Measurements from ENCODE around the gene CACNA2D2.
A peak's percentile ranks its signal among the peaks of the same experiment; 100 is the strongest.

Gene CACNA2D2

GRCh38 chr3:50503504-50504342, at the start of gene CACNA2D2:
CACNA2D2 (minus strand) TSS chr3:50503634; CDS start chr3:50503423, 211 bp downstream.
- peak in 2 of 4 experiments; percentile 46 to 69 for DNase-seq

- no peak for DNase-seq
These were observed 49.2 kb upstream of the CACNA2D2 start for GRCh38 chr3:50552598-50552997.

- no peak for DNase-seq
These were observed 48.4 kb upstream of the CACNA2D2 start for GRCh38 chr3:50551681-50552435.

- DNase-seq, result no peak
These were observed 47.7 kb upstream of the CACNA2D2 start for GRCh38 chr3:50551054-50551659.

GRCh38 chr3:50550079-50550736, 46.8 kb upstream of the CACNA2D2 start:
- DNase-seq, result peak in 3 of 4 experiments; percentile 24 to 61 (median 49)

GRCh38 chr3:50549226-50549625, 45.8 kb upstream of the CACNA2D2 start:
- no peak for DNase-seq

- DNase-seq, result no peak
These were observed 42.3 kb upstream of the CACNA2D2 start for GRCh38 chr3:50545781-50546180.

GRCh38 chr3:50542177-50543034, 39.0 kb upstream of the CACNA2D2 start:
- peak; percentile 12 to 37 (median 28) for DNase-seq

GRCh38 chr3:50539356-50540286, 36.2 kb upstream of the CACNA2D2 start:
- DNase-seq, result no peak

- DNase-seq, result no peak
These were observed 34.1 kb upstream of the CACNA2D2 start for GRCh38 chr3:50537421-50538129.

GRCh38 chr3:50536471-50537180, 33.2 kb upstream of the CACNA2D2 start:
- DNase-seq, result no peak

GRCh38 chr3:50534681-50535330, 31.4 kb upstream of the CACNA2D2 start:
- no peak for DNase-seq

GRCh38 chr3:50533807-50534461, 30.5 kb upstream of the CACNA2D2 start:
- no peak for DNase-seq

GRCh38 chr3:50533316-50533715, 29.9 kb upstream of the CACNA2D2 start:
- no peak for DNase-seq

GRCh38 chr3:50532062-50532705, 28.8 kb upstream of the CACNA2D2 start:
- DNase-seq, result no peak

- no peak for DNase-seq
These were observed 27.8 kb upstream of the CACNA2D2 start for GRCh38 chr3:50531201-50531600.

All from activated naive CD4-positive, alpha-beta T cell (primary cell).